Glomerular visceral epithelial cell (primary cell): ENCODE results near the gene SLC25A21.
"Not testable (repeated sequence)": the region's sequence is repeated elsewhere in the genome, so short reads cannot be mapped to it uniquely, and the experiment has no call there.

Experiments used
- DNase-seq: peaks from one replicate; pipeline ENCODE4 v3.0.0-alpha.2; 2016; ENCODE audit errors: extremely low spot score

The SLC25A21 gene

GRCh38 chr14:36713960-36714703, 458.3 kb downstream of the SLC25A21 start:
- DNase-seq: no peak

- no peak for DNase-seq
Measured at GRCh38 chr14:36707570-36707969, 464.8 kb downstream of the SLC25A21 start.

- no peak for DNase-seq
Measured at GRCh38 chr14:36702474-36702873, 469.9 kb downstream of the SLC25A21 start.

DNA sequence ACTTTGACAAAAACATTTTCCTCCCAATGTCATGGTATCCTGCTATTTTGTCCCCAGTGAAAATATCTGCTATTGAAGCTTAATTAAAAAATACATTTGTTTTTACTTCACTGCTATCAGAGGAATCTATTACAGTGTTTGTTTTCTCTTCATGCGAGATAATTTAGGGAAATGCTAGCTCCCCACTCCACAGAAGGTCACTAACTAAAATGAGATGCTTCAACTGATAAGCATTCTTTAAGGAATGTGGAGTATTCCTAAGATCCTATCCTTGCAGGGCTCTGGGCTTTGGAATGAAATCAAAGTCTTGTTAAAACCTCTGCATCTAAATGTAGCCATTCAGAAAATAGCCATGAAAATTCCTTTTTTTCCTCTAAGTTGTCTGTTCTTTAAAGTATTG, 471.3 kb downstream of the SLC25A21 start:
- DNase-seq: no peak

DNA sequence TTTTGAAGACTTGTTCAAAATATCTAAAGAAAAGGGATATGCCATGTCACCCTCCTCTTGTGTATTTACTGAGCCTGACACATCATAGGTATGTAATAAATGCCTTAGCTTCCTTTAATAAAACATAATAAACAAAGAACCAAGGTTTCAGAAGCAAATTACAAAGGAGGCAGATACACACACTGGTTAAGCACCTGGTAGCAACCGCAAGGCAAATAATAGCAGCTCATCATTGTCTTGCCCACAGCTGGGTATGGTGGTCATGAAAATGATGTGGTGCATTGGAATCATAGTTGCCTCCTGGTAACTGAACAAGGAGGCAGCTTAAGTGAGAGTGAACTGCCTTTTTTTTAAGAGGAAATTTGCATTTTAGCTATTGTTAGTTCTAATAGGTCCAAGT, 471.8 kb downstream of the SLC25A21 start:
- DNase-seq: no peak

GRCh38 chr14:36699420-36699819, 473.0 kb downstream of the SLC25A21 start:
- not testable (repeated sequence) for DNase-seq

GRCh38 chr14:36690311-36691040, 481.9 kb downstream of the SLC25A21 start:
- no peak for DNase-seq

DNA sequence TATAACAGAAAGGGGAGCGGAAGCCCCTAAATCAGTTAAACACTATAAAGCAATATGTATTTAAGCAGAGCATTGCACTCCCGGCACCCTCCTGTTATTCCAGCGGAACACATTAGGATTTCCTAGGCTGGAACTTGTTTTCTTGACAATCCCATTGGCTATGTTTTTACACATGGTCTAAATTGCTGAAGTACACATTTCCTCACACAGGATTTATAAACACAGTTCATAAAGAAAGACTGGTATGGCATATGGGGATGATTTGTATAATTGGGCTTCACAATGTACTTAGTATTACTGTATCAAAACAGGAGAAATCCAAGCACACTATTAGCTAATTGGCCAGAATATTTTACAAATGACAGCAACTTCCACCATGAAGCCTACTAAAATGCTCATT, 487.5 kb downstream of the SLC25A21 start:
- DNase-seq: no peak

DNA sequence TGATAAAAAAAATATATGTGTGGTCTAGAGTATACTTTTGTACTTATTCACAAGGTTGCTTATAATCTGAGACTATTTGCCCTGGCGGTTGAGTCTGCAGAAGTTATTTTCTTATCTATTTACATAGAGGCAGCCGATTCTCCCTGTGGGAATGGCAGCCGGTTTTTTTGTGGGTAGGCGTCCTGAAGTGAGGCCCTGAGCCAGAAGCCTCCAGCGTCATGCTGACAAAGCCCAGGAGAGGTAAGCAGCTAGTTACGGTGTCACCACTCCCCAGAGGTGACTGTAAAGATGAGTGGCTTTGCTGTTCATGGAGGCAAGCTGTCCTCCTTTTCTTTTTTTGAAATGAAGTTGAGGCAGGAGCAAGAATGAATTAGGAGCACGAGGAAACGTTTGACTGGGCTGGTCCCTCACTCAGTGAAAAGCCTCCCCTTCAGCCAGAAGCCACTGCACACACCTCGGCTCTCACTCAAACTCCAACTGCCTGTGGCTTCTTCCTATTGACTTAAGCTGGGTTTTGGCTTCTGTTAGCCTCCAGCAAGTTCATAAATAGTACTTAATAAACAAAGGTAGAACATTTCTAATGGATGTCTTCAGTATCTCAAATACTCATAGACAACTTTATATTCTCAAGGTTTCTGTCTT, 489.2 kb downstream of the SLC25A21 start:
- no peak for DNase-seq

- no peak for DNase-seq
Measured at GRCh38 chr14:36682338-36682737, 490.1 kb downstream of the SLC25A21 start.

- DNase-seq: no peak
Measured at GRCh38 chr14:36676236-36676635, 496.2 kb downstream of the SLC25A21 start.

DNA sequence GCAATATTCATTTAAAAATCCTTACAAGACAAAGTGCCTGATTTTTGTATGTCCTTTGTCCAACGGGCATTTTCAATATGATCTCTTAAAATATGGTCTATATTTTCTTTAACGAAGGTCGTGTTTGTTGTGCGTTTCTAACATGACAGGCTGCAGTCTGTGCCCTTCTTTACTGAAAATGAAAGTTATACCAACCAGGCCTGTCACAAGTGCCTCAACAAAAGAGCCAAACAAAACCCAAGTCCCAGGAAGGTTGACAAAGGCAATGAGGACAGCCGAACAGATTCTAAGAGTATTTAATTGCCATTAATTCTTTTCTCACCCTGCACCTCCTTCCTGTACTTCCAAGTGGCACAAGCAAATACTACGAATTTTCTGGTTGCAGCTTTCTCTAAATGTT, 496.8 kb downstream of the SLC25A21 start:
- no peak for DNase-seq

DNA sequence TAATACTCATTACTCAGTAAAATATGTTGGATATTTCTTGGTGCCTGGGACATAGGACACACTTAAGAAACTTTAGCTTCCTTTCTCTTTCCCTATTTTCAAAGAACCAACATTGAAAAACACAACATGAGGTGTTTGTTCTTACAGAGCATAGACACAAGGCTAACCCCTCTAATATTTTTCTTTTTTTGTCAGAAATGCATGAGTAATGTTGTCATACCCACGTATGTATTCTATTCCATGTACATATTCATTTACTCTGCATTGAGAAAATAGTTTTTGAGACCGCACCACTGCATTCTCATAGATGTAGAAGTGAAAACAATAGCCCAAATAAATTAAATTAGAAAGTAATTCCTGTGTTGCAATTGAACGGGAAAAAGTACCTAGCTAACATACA, 497.7 kb downstream of the SLC25A21 start:
- no peak for DNase-seq

GRCh38 chr14:36672095-36672494, 500.3 kb downstream of the SLC25A21 start:
- DNase-seq: no peak

GRCh38 chr14:36671149-36671548, 501.3 kb downstream of the SLC25A21 start:
- DNase-seq: no peak

GRCh38 chr14:36667679-36668078, 504.7 kb downstream of the SLC25A21 start:
- DNase-seq: no peak

DNA sequence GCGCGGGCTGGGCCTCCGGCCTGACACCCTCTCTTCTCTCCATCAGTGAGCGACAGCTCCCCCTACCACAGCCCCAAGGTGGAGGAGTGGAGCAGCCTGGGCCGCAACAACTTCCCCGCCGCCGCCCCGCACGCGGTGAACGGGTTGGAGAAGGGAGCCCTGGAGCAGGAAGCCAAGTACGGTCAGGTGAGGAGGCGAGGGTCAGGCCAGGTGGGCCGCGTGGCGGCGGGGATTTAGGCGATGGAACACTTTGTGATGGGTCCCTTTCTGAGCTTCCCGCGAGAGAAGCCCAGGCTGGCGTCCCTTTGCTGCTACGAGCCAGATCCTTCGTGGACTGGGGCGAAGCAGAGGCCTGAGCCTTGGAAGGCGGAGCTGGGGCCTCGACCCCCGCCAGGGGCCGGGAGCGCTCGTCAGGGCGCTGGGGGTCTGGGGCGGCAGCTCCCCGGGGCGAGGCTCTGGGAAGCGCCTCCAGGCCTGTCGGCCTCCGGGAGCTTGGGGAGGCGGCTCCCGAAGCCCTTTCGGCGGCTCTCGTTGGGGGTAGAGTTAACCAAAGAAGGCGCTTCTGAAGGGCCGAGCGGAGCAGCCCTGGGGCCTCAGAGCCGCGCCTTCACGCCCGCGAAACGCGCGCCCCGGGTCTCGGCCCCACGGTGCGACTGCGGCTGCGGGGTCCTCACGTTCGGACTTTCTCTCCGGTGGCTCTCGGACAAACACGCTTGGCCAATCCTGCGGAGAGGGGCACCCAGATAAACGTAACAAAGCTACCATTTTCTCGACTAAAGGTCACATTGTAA, 505.8 kb downstream of the SLC25A21 start:
- no peak for DNase-seq

GRCh38 chr14:36665887-36666415, 506.5 kb downstream of the SLC25A21 start:
- DNase-seq: no peak

- DNase-seq: no peak
Measured at GRCh38 chr14:36664322-36665193, 507.8 kb downstream of the SLC25A21 start.

- DNase-seq: no peak
Measured at GRCh38 chr14:36663404-36664321, 508.7 kb downstream of the SLC25A21 start.
